ENCODE results near the gene OR56A1. TPM values are rescaled to one million over a fixed set of nuclear protein-coding genes. Genes with fewer than 3 reads are reported as not detected.

The OR56A1 gene
- total RNA-seq, 1 experiment from 2014 or later: 0.35 TPM

GRCh38 chr11:5983443-5983842, 47.1 kb downstream of the OR56A1 start (continued):
- TF ChIP-seq, protein P1, sequence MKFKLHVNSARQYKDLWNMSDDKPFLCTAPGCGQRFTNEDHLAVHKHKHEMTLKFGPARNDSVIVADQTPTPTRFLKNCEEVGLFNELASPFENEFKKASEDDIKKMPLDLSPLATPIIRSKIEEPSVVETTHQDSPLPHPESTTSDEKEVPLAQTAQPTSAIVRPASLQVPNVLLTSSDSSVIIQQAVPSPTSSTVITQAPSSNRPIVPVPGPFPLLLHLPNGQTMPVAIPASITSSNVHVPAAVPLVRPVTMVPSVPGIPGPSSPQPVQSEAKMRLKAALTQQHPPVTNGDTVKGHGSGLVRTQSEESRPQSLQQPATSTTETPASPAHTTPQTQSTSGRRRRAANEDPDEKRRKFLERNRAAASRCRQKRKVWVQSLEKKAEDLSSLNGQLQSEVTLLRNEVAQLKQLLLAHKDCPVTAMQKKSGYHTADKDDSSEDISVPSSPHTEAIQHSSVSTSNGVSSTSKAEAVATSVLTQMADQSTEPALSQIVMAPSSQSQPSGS (CRISPR knock-in tag; IDR thresholded peaks at IDR 0.05; ENCODE audit: borderline replicate concordance, low read depth): no peak
- TF ChIP-seq, protein P2, sequence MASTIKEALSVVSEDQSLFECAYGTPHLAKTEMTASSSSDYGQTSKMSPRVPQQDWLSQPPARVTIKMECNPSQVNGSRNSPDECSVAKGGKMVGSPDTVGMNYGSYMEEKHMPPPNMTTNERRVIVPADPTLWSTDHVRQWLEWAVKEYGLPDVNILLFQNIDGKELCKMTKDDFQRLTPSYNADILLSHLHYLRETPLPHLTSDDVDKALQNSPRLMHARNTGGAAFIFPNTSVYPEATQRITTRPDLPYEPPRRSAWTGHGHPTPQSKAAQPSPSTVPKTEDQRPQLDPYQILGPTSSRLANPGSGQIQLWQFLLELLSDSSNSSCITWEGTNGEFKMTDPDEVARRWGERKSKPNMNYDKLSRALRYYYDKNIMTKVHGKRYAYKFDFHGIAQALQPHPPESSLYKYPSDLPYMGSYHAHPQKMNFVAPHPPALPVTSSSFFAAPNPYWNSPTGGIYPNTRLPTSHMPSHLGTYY (CRISPR knock-in tag; IDR thresholded peaks at IDR 0.05): no peak
- TF ChIP-seq ZNF532 (CRISPR knock-in tag; IDR thresholded peaks at IDR 0.05; ENCODE audit: borderline replicate concordance): no peak

DNA sequence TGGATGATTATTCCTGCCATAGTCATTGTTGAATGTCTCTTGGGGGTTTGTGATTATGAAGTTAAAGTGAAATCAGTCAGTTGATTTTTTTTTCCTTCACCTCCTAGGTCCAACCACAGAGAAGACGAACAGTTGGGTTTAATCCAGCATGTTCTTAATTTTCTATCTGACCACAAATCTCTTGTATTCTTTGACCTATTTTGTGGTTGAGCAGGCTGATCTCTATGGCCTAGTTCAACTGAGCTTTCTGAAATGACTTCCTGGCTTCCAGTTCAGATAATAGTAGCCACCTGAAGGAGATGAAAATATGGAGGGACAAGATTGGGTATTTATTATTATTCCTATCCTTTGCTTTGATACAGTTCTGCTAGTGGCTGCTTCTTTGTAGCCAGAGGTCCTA, 57.0 kb downstream of the OR56A1 start:
- CTCF ChIA-PET: no interaction called here
- TF ChIP-seq, protein P3, sequence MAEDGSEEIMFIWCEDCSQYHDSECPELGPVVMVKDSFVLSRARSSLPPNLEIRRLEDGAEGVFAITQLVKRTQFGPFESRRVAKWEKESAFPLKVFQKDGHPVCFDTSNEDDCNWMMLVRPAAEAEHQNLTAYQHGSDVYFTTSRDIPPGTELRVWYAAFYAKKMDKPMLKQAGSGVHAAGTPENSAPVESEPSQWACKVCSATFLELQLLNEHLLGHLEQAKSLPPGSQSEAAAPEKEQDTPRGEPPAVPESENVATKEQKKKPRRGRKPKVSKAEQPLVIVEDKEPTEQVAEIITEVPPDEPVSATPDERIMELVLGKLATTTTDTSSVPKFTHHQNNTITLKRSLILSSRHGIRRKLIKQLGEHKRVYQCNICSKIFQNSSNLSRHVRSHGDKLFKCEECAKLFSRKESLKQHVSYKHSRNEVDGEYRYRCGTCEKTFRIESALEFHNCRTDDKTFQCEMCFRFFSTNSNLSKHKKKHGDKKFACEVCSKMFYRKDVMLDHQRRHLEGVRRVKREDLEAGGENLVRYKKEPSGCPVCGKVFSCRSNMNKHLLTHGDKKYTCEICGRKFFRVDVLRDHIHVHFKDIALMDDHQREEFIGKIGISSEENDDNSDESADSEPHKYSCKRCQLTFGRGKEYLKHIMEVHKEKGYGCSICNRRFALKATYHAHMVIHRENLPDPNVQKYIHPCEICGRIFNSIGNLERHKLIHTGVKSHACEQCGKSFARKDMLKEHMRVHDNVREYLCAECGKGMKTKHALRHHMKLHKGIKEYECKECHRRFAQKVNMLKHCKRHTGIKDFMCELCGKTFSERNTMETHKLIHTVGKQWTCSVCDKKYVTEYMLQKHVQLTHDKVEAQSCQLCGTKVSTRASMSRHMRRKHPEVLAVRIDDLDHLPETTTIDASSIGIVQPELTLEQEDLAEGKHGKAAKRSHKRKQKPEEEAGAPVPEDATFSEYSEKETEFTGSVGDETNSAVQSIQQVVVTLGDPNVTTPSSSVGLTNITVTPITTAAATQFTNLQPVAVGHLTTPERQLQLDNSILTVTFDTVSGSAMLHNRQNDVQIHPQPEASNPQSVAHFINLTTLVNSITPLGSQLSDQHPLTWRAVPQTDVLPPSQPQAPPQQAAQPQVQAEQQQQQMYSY (CRISPR knock-in tag; IDR thresholded peaks at IDR 0.05): no peak
- TF ChIP-seq CBFB (CRISPR knock-in tag; IDR thresholded peaks at IDR 0.05; ENCODE audit: low read depth) (no peak), GABPB1 (CRISPR knock-in tag; IDR thresholded peaks at IDR 0.05) (no peak), USF1 (CRISPR knock-in tag; IDR thresholded peaks at IDR 0.05) (no peak), NR1H2 (CRISPR knock-in tag; IDR thresholded peaks at IDR 0.05) (no peak), HMGXB4 (CRISPR knock-in tag; IDR thresholded peaks at IDR 0.05) (no peak), TP53 (CRISPR knock-in tag; IDR thresholded peaks at IDR 0.05) (no peak)
- TF ChIP-seq, protein P4, sequence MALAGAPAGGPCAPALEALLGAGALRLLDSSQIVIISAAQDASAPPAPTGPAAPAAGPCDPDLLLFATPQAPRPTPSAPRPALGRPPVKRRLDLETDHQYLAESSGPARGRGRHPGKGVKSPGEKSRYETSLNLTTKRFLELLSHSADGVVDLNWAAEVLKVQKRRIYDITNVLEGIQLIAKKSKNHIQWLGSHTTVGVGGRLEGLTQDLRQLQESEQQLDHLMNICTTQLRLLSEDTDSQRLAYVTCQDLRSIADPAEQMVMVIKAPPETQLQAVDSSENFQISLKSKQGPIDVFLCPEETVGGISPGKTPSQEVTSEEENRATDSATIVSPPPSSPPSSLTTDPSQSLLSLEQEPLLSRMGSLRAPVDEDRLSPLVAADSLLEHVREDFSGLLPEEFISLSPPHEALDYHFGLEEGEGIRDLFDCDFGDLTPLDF (CRISPR knock-in tag; IDR thresholded peaks at IDR 0.05): no peak
- TF ChIP-seq, protein P5, sequence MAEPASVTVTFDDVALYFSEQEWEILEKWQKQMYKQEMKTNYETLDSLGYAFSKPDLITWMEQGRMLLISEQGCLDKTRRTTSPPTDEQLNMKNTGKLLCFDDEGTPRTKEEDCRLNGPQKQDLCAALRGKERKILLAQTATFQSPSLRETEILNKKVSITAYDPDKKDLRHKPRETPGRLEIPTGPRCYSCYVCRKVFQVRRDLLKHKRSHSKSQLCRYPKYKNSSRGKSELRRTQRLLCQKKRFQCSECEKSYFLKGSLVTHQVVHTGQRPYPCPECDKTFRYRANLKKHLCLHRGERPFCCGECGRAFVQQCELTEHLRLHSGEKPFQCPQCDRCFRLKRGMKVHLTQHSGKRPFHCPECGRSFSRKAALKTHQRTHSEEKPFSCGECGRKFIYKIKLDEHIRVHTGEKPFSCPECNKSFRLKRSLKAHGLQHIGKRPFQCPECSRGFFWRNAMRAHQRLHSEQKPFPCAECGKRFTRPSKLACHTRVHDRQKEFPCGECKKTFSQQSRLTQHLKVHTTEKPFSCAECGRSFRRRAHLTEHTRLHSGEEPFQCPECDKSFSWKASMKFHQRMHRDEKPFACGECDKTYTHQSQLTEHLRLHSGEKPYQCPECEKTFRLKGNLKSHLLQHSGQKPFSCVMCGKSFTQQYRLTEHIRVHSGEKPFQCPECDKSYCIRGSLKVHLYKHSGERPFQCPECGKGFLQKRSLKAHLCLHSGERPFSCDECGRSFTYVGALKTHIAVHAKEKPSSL (CRISPR knock-in tag; conservative IDR thresholded peaks at IDR 0.05): no peak
- TF ChIP-seq, protein P6, sequence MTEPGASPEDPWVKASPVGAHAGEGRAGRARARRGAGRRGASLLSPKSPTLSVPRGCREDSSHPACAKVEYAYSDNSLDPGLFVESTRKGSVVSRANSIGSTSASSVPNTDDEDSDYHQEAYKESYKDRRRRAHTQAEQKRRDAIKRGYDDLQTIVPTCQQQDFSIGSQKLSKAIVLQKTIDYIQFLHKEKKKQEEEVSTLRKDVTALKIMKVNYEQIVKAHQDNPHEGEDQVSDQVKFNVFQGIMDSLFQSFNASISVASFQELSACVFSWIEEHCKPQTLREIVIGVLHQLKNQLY (CRISPR knock-in tag; IDR thresholded peaks at IDR 0.05): no peak

More for the DNA sequence above, 57.0 kb downstream of the OR56A1 start:
- Mint-ChIP-seq H3K9me3 (peaks cover 19% of the 10 kb centered on the region), H3K4me3 (no peak overlapping the region), H3K27me3 (ENCODE audit: low read depth) (peaks cover 14% of the 10 kb centered on the region), H3K4me1 (no peaks in the 10 kb centered on the region), H3K27ac (no peak overlapping the region), H3K36me3 (no peaks in the 10 kb centered on the region)
- no peak for DNase-seq (ENCODE audit: low spot score)
- ATAC-seq: no peak
- POLR2A ChIA-PET: no interaction called here

Measured in WTC11 (cell line).